Gastrocnemius medialis (tissue), 4 donors: ENCODE data around the gene CDH23. TPM values are rescaled to one million over a fixed set of nuclear protein-coding genes. Genes with fewer than 3 reads are reported as not detected.
A peak's percentile ranks its signal among the peaks of the same experiment; 100 is the strongest.

ENCODE experiments used
- ATAC-seq, 2 donors: fragments of 150-250 bp; one replicate each; pipeline ENCODE4 v1.9.1; 2016
- DNase-seq, 2 donors: peaks; one replicate each; pipeline ENCODE4 v3.0.0-alpha.2; 2019
- H3K27ac ChIP-seq, 4 donors: fragments of 200-600 bp; sonication (generic); 1 replicate in 1 of 4; 2 replicates in 3 of 4; pipeline ENCODE4 v1.5.1; 2016 to 2018; ENCODE audit warnings: mild to moderate bottlenecking in 2 of 4, moderate library complexity in 1 of 4
- H3K27me3 ChIP-seq, 3 donors: fragments of 200-600 bp; sonication (generic) in 2 of 3; 1 replicate in 1 of 3; 2 replicates in 2 of 3; pipeline versions ENCODE4 v1.5.1 to v1.6.0; 2016 to 2019; ENCODE audit warnings: mild to moderate bottlenecking in 1 of 3, moderate library complexity in 1 of 3
- H3K36me3 ChIP-seq, 2 donors: fragments of 200-600 bp; sonication (generic) in 1 of 2; one replicate each; pipeline ENCODE4 v1.5.1; 2017 to 2018
- H3K4me1 ChIP-seq, 2 donors: fragments of 200-600 bp; sonication (generic) in 1 of 2; one replicate each; pipeline ENCODE4 v1.5.1; 2016 to 2017; ENCODE audit warnings: mild to moderate bottlenecking in 2 of 2
- H3K4me3 ChIP-seq, 4 donors: fragments of 200-600 bp; sonication (generic) in 3 of 4; 1 replicate in 1 of 4; 2 replicates in 3 of 4; pipeline ENCODE4 v1.5.1; 2016 to 2019; ENCODE audit warnings: mild to moderate bottlenecking in 2 of 4
- H3K9me3 ChIP-seq, 3 donors: fragments of 200-600 bp; sonication (generic) in 2 of 3; 1 replicate in 1 of 3; 2 replicates in 2 of 3; pipeline ENCODE4 v1.5.1; 2016 to 2019
- POLR2A ChIP-seq, 2 donors: fragments of 450-650 bp; IDR thresholded peaks; one replicate each; pipeline ENCODE4 v1.6.1; 2017; ENCODE audit warnings: antibody characterized with exemption in 2 of 2, mild to moderate bottlenecking in 2 of 2, moderate library complexity in 2 of 2
- in situ Hi-C, 4 donors: fragments of 200-750 bp; cut with MboI; loops; one replicate each; pipeline versions ENCODE4 v1.15.0 to v1.8.0; 2017; ENCODE audit warnings: low sequenced_read_pairs in 4 of 4
- intact Hi-C: fragments of 100-400 bp; cut with DNase I; formaldehyde crosslinking; loops from one replicate; pipeline ENCODE4 v1.15.1; 2023; ENCODE audit warnings: low total_unique reads
- total RNA-seq, 4 donors: library from RNA; depleted of rRNA; stranded (reverse); fragments of >200 nt; gene quantifications; one replicate each; pipeline versions ENCODE4 v1.1.0 to v1.2.3, GENCODE V29; 2016
- TF ChIP-seq, protein P1 (sequence below), 5 experiments: fragments of 450-650 bp in 3 of 5; fragments of 200-600 bp in 2 of 5; sonication (generic) in 2 of 5; IDR thresholded peaks in 4 of 5; conservative IDR thresholded peaks in 1 of 5; 1 replicate in 4 of 5; 2 replicates in 1 of 5; pipeline ENCODE4 v1.5.1; 2016 to 2019; ENCODE audit warnings: antibody characterized with exemption in 5 of 5, mild to moderate bottlenecking in 3 of 5, moderate library complexity in 3 of 5

The CDH23 gene
- total RNA-seq, 4 donors from 2014 or later = 0.53 to 1.8 (median 1.2) TPM

DNA sequence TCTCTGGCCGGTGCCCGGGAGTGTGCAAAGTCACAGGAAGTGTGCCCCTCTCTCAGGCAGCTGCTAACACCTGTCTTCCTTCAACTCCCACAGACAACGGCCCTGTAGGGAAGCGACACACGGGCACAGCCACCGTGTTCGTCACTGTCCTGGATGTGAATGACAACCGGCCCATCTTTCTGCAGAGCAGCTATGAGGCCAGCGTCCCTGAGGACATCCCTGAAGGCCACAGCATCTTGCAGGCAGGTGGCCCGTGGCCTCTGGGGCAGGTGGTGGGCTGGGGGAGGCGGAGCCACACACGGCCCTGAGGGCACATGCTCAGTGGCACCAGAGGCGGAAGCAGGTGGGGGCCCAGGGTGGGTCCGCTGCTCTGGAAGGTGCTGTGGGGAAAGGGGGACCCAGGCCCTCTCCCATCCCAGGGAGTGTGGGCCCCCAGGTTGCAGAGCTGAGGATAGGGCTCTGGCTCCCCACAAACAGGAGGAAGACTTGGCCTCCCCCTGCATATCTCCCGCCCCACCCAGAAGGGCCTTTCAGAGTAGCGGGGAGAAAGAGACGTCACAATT is 315.9 kb downstream of the CDH23 start:
- no peaks in the 10 kb centered on the region for H3K36me3 ChIP-seq
- DNase-seq = no peak
- H3K4me1 ChIP-seq = peaks cover 27 to 28% of the 10 kb centered on the region in 2 donors
- H3K27me3 ChIP-seq = no peaks in the 10 kb centered on the region
- H3K4me3 ChIP-seq = no peak overlapping the region
- ATAC-seq = no peak
- in situ Hi-C loops (no loop called here), intact Hi-C loops (loop anchor here (2.0 to 5.0 kb wide), 2 partner anchors 60 to 400 kb away; partner anchors contain the start of gene VSIR)
- peak overlapping the region; percentile 71 to 81 (median 80) for H3K27ac ChIP-seq
- H3K9me3 ChIP-seq = no peaks in the 10 kb centered on the region
- TF ChIP-seq, protein P1, sequence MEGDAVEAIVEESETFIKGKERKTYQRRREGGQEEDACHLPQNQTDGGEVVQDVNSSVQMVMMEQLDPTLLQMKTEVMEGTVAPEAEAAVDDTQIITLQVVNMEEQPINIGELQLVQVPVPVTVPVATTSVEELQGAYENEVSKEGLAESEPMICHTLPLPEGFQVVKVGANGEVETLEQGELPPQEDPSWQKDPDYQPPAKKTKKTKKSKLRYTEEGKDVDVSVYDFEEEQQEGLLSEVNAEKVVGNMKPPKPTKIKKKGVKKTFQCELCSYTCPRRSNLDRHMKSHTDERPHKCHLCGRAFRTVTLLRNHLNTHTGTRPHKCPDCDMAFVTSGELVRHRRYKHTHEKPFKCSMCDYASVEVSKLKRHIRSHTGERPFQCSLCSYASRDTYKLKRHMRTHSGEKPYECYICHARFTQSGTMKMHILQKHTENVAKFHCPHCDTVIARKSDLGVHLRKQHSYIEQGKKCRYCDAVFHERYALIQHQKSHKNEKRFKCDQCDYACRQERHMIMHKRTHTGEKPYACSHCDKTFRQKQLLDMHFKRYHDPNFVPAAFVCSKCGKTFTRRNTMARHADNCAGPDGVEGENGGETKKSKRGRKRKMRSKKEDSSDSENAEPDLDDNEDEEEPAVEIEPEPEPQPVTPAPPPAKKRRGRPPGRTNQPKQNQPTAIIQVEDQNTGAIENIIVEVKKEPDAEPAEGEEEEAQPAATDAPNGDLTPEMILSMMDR (IDR thresholded peaks at IDR 0.05 in 4 of 5, conservative IDR thresholded peaks at IDR 0.05 in 1 of 5) = no peak
- no peak for TF ChIP-seq POLR2A (IDR thresholded peaks at IDR 0.05)

DNA sequence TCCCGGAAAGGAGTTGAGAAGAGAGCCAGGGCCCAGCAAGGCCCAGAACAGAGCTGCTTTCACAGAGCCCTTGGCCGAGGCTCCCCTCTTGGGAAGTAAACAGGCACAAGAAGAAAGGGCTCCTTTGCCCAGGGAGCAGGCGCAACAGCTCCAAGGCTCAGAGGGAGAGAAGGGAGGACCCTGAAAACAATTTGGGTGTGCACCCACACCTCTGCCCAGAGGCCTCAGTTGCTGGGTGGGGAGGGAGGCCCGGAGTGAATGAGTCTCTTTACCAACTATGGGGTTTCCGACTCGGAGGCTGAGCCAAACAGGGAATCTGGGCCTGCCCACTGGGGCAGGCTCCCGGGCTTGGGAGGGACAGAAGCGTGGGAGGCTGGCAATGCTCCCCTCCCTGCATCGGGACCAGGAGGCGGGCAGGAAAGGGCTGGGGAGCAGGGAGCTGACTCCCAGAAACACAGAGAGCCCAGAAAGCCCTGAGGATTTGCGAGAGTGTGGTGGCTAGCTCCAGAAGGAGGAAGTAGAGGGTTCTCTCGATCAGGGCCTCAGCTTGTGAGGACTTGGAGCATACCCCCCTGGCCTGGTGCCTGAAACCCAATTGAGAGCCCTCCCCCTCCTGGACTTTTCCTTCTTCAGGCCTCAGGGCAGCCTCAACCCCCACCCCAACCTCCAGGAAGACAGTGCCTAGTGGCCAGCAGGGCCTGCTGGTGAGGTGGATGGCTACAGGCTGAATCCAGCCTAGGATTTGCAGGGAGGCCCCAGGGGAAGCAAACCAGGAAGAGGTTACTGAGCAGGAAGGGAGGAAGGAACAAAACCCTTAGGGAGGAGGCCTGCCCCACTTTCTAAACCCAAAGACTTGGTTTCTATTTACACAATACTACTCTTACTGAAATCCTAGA is 316.7 kb downstream of the CDH23 start:
- in situ Hi-C loops (no loop called here), intact Hi-C loops (loop anchor here (2.0 to 5.0 kb wide), 2 partner anchors 59 to 401 kb away; partner anchors contain the start of gene VSIR)
- ATAC-seq (peak; percentile 59 to 68), DNase-seq (peak; percentile 35 to 72)
- Histone ChIP-seq H3K4me1 (peaks cover 26 to 31% of the 10 kb centered on the region in 2 donors), H3K4me3 (no peak overlapping the region), H3K9me3 (no peaks in the 10 kb centered on the region), H3K27ac (peak overlapping the region; percentile 71 to 81 (median 80)), H3K36me3 (no peaks in the 10 kb centered on the region), H3K27me3 (no peaks in the 10 kb centered on the region)
- TF ChIP-seq POLR2A (IDR thresholded peaks at IDR 0.05) = peak in 1 of 2 donors; percentile 4
- TF ChIP-seq, protein P1 (IDR thresholded peaks at IDR 0.05 in 4 of 5, conservative IDR thresholded peaks at IDR 0.05 in 1 of 5) = no peak

DNA sequence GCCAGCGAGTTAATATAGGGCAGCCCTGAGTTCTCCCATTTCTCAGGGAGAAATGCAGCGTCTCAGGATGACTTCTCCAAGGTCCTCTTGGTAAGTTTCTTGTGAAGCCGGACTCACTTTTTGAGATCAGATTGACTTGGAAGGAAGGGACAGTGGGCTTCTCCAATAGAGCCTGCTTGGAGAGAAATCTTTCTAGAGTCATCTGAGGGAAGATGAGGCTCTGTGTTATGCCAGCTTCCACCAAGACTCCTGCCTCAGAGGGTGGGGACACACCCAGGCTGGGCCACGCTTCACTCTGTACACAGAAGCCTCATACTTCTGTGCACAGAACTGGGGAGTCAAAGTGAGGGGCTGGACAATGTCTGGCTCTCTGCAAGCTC is 317.3 kb downstream of the CDH23 start:
- intact Hi-C loops = loop anchor here (5.0 kb wide), 1 partner anchor 402 kb away; no protein-coding TSS in a partner anchor
- Histone ChIP-seq H3K9me3 (no peaks in the 10 kb centered on the region), H3K4me1 (peaks cover 27 to 36% of the 10 kb centered on the region in 2 donors), H3K36me3 (no peaks in the 10 kb centered on the region), H3K4me3 (no peak overlapping the region), H3K27ac (peak overlapping the region; percentile 71 to 81 (median 80)), H3K27me3 (no peaks in the 10 kb centered on the region)
- no peak for ATAC-seq
- no peak for DNase-seq
- TF ChIP-seq POLR2A (IDR thresholded peaks at IDR 0.05) = no peak
- in situ Hi-C loops = no loop called here

DNA sequence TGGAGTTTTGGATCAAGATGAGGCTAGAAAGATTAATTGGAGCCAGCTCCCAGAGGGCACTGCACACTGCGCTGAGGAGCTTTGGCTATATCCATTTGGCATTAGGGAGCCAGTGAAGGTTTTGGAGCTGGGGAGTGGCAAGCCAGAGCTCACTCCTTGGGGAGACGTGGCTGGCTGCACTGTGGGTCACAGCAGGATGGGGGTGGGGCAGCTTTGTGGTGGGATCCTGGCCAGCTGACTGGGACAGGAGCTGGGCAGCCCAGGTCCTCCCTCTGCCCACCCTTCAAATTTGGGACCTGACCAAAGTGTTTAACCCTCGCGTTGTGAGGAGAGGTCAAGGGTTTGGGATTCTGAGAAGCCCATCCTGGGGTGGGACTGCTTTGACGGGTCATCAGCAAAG is 317.9 kb downstream of the CDH23 start:
- Histone ChIP-seq H3K9me3 (no peaks in the 10 kb centered on the region), H3K36me3 (no peaks in the 10 kb centered on the region), H3K4me1 (peaks cover 27 to 36% of the 10 kb centered on the region in 2 donors), H3K27me3 (no peaks in the 10 kb centered on the region), H3K27ac (peak overlapping the region; percentile 71 to 81 (median 80)), H3K4me3 (no peak overlapping the region)
- ATAC-seq (no peak), DNase-seq (no peak)
- no peak for TF ChIP-seq POLR2A (IDR thresholded peaks at IDR 0.05)
- TF ChIP-seq, protein P1 (IDR thresholded peaks at IDR 0.05 in 4 of 5, conservative IDR thresholded peaks at IDR 0.05 in 1 of 5) = no peak
- intact Hi-C loops = loop anchor here (5.0 kb wide), 1 partner anchor 402 kb away; no protein-coding TSS in a partner anchor
- in situ Hi-C loops = no loop called here

DNA sequence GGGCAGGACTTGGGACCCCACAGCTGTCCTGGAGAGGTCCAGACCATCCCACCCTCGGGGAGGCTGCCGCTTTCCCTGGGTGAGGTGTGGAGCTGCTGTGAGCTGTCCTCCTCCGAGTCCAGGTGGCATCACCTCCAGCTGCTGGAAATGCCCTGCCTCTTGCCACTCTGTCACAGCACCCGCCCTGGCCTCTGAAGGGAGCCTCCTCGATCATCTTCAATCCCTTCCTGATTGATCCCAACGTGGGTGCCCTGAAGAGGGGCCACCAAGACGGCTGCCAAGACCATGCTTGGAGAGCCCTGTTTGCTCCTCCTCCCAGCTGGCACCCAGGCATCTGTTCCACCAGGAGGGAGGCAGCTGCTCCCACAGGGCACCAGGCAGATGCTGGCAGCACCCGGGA is 318.3 kb downstream of the CDH23 start:
- Histone ChIP-seq H3K4me1 (peaks cover 27 to 36% of the 10 kb centered on the region in 2 donors), H3K27ac (no peak overlapping the region), H3K27me3 (no peaks in the 10 kb centered on the region), H3K36me3 (no peaks in the 10 kb centered on the region), H3K9me3 (no peaks in the 10 kb centered on the region), H3K4me3 (no peak overlapping the region)
- in situ Hi-C loops = no loop called here
- intact Hi-C loops = no loop called here
- no peak for ATAC-seq
- TF ChIP-seq POLR2A (IDR thresholded peaks at IDR 0.05) = no peak
- TF ChIP-seq, protein P1 (IDR thresholded peaks at IDR 0.05 in 4 of 5, conservative IDR thresholded peaks at IDR 0.05 in 1 of 5) = no peak
- no peak for DNase-seq
